ENCODE measurements around the gene PXT1. TPM values are rescaled to one million over a fixed set of nuclear protein-coding genes. Genes with fewer than 3 reads are reported as not detected.

Gene PXT1
- total and polyA plus RNA-seq, 9 of the 15 experiments (the other 6 are each of a cell fraction or from before 2014, with no cell fraction given), result 0.09 to 0.11 (median 0.10) TPM; not detected in 5

- TF ChIP-seq ZNF407 (IDR thresholded peaks at IDR 0.05; ENCODE audit: low read depth) (no peak), ZNF655 (CRISPR knock-in tag; IDR thresholded peaks at IDR 0.05) (no peak), PBX2 (CRISPR knock-in tag; IDR thresholded peaks at IDR 0.05; ENCODE audit: low read depth) (no peak), PBX2 (tag; conservative IDR thresholded peaks at IDR 0.05; ENCODE audit: low read depth) (peak; percentile 32; the same call in 1 of the 2 replicates), PHB2 (IDR thresholded peaks at IDR 0.05; ENCODE audit: low read depth) (no peak), GATAD2B (IDR thresholded peaks at IDR 0.05; ENCODE audit: borderline replicate concordance) (peak; percentile 21; the same call in 1 of the 2 replicates), DDX20 (tag; IDR thresholded peaks at IDR 0.05; ENCODE audit: low read depth) (no peak), ID3 (CRISPR knock-in tag; IDR thresholded peaks at IDR 0.05) (no peak), ID3 (tag; IDR thresholded peaks at IDR 0.05) (no peak; the same call in 1 of the 2 replicates), ZNF408 (CRISPR knock-in tag; IDR thresholded peaks at IDR 0.05; ENCODE audit: low read depth) (no peak), BRD4 (IDR thresholded peaks at IDR 0.05) (no peak), BHLHE40 (IDR thresholded peaks at IDR 0.05; ENCODE audit: low read length) (peak; percentile 78), SREBF1 (IDR thresholded peaks at IDR 0.05; ENCODE audit: borderline replicate concordance, low read depth, low read length) (0 out of 2 replicates have a peak, but pooled peaks have one; percentile 20), CBX2 (IDR thresholded peaks at IDR 0.05; ENCODE audit: insufficient read depth, low read length, poor library complexity, severe bottlenecking) (no peak), XRCC4 (IDR thresholded peaks at IDR 0.05; ENCODE audit: extremely low read depth, insufficient read depth, insufficient read length) (no peak)
Observed at GRCh38 chr6:36423101-36423824, 19.4 kb downstream of the PXT1 start (continued).
